Stimulated activated CD8-positive, alpha-beta memory T cell treated with anti-CD3 and anti-CD28 coated beads, Interleukin-7, amount 100 ng/mL, for 24 hours (primary cell): ENCODE data around the gene TMEM40.
A peak's percentile ranks its signal among the peaks of the same experiment; 100 is the strongest.
"Not testable (repeated sequence)": the region's sequence is repeated elsewhere in the genome, so short reads cannot be mapped to it uniquely, and the experiment has no call there.

ENCODE experiments used
- DNase-seq: peaks from one replicate; pipeline ENCODE4 v3.0.0-alpha.2; 2020; ENCODE audit warnings: low read depth

The TMEM40 gene

GRCh38 chr3:12759097-12759679 lies at the start of gene TMEM40:
Gene TMEM40, minus strand, starts transcription at chr3:12759259. Its CDS starts 9,427 bp downstream, at chr3:12749832.
- no peak for DNase-seq

GRCh38 chr3:12808587-12808986 lies 49.5 kb upstream of the TMEM40 start:
- DNase-seq = no peak

GRCh38 chr3:12807601-12808359 lies 48.7 kb upstream of the TMEM40 start:
- no peak for DNase-seq

- DNase-seq = no peak
These were observed 48.0 kb upstream of the TMEM40 start for GRCh38 chr3:12807066-12807465.

GRCh38 chr3:12803371-12803770 lies 44.3 kb upstream of the TMEM40 start:
- no peak for DNase-seq

GRCh38 chr3:12799525-12800440 lies 40.7 kb upstream of the TMEM40 start:
- no peak for DNase-seq

GRCh38 chr3:12798559-12799179 lies 39.6 kb upstream of the TMEM40 start:
- no peak for DNase-seq

GRCh38 chr3:12797892-12798558 lies 39.0 kb upstream of the TMEM40 start:
- no peak for DNase-seq

GRCh38 chr3:12797124-12797891 lies 38.2 kb upstream of the TMEM40 start:
- DNase-seq = no peak

- DNase-seq = no peak
These were observed 37.4 kb upstream of the TMEM40 start, which contains the start of gene CAND2 for GRCh38 chr3:12796171-12797123. Gene CAND2, plus strand, starts transcription at chr3:12796680. Its CDS starts 41 bp downstream, at chr3:12796721.

GRCh38 chr3:12793701-12794100 lies 34.6 kb upstream of the TMEM40 start:
- DNase-seq = no peak

- no peak for DNase-seq
These were observed 32.4 kb upstream of the TMEM40 start for GRCh38 chr3:12791430-12791829.

- not testable (repeated sequence) for DNase-seq
These were observed 29.1 kb upstream of the TMEM40 start for GRCh38 chr3:12787967-12788690.

GRCh38 chr3:12787346-12787745 lies 28.3 kb upstream of the TMEM40 start:
- DNase-seq = peak; percentile 39

GRCh38 chr3:12785096-12785495 lies 26.0 kb upstream of the TMEM40 start:
- no peak for DNase-seq

- DNase-seq = no peak
These were observed 23.2 kb upstream of the TMEM40 start for GRCh38 chr3:12782172-12782815.

- DNase-seq = no peak
These were observed 21.7 kb upstream of the TMEM40 start for GRCh38 chr3:12780751-12781150.

- DNase-seq = no peak
These were observed 18.1 kb upstream of the TMEM40 start for GRCh38 chr3:12777171-12777570.
